ENCODE measurements around the gene TSKU.

DNA sequence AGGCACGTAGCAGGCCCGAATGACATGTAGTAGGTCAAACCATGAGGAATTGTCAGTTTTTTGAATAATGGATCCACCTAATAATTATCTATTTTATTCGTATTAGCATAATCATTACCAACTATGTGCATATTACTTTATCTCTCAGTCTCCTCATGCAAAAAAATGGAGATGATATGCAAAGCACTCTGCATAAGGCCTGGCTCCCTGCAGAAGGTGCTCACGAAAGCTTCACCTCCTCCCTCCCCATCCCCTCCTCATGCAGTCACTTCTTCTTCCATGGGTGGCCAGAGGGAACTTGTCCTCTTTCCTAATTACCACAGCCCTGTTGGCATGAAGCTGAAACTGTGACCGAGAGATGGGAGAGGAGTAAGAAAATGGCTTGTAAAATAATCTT lies 20.8 kb upstream of the TSKU start:
- TF ChIP-seq, protein P1, sequence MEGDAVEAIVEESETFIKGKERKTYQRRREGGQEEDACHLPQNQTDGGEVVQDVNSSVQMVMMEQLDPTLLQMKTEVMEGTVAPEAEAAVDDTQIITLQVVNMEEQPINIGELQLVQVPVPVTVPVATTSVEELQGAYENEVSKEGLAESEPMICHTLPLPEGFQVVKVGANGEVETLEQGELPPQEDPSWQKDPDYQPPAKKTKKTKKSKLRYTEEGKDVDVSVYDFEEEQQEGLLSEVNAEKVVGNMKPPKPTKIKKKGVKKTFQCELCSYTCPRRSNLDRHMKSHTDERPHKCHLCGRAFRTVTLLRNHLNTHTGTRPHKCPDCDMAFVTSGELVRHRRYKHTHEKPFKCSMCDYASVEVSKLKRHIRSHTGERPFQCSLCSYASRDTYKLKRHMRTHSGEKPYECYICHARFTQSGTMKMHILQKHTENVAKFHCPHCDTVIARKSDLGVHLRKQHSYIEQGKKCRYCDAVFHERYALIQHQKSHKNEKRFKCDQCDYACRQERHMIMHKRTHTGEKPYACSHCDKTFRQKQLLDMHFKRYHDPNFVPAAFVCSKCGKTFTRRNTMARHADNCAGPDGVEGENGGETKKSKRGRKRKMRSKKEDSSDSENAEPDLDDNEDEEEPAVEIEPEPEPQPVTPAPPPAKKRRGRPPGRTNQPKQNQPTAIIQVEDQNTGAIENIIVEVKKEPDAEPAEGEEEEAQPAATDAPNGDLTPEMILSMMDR (conservative IDR thresholded peaks at IDR 0.05 in 1 of 2, IDR thresholded peaks at IDR 0.05 in 1 of 2; ENCODE audit: low read depth in 1 of 2, low read length in 2 of 2) = no peak
- TF ChIP-seq EZH2 (IDR thresholded peaks at IDR 0.05; ENCODE audit: low read length, missing control alignments) = no peak
